ENCODE measurements around the gene SGCA. TPM values are rescaled to one million over a fixed set of nuclear protein-coding genes. Genes with fewer than 3 reads are reported as not detected.

Gene SGCA
- total and polyA plus RNA-seq, 2 of the 13 experiments (the other 11 are each of a cell fraction or from before 2014, with no cell fraction given) = not detected

DNA sequence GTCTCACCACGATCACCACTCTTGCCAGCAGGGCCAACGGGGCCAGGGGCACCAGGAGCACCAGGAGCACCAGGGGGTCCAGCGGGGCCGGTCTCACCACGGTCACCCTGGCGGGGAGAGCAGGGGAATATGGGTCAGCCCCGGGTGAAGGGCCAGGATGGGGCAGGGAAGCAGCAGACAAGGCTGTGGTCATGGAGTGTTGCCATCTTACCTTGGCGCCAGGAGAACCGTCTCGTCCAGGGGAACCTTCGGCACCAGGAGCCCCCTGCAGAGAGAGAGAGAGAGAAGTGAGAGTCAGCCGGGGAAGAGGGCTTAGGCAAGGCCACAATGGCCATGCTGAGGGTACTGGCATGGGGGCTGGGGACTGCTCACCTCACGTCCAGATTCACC lies 22.7 kb downstream of the SGCA start (continued):
- TF ChIP-seq, protein P1, sequence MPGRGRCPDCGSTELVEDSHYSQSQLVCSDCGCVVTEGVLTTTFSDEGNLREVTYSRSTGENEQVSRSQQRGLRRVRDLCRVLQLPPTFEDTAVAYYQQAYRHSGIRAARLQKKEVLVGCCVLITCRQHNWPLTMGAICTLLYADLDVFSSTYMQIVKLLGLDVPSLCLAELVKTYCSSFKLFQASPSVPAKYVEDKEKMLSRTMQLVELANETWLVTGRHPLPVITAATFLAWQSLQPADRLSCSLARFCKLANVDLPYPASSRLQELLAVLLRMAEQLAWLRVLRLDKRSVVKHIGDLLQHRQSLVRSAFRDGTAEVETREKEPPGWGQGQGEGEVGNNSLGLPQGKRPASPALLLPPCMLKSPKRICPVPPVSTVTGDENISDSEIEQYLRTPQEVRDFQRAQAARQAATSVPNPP (CRISPR knock-in tag; IDR thresholded peaks at IDR 0.05) = no peak
- TF ChIP-seq, protein P2, sequence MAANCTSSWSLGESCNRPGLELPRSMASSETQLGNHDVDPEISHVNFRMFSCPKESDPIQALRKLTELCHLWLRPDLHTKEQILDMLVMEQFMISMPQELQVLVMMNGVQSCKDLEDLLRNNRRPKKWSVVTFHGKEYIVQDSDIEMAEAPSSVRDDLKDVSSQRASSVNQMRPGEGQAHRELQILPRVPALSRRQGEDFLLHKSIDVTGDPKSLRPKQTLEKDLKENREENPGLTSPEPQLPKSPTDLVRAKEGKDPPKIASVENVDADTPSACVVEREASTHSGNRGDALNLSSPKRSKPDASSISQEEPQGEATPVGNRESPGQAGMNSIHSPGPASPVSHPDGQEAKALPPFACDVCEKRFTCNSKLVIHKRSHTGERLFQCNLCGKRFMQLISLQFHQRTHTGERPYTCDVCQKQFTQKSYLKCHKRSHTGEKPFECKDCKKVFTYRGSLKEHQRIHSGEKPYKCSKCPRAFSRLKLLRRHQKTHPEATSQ (CRISPR knock-in tag; IDR thresholded peaks at IDR 0.05; ENCODE audit: borderline replicate concordance) = no peak

DNA sequence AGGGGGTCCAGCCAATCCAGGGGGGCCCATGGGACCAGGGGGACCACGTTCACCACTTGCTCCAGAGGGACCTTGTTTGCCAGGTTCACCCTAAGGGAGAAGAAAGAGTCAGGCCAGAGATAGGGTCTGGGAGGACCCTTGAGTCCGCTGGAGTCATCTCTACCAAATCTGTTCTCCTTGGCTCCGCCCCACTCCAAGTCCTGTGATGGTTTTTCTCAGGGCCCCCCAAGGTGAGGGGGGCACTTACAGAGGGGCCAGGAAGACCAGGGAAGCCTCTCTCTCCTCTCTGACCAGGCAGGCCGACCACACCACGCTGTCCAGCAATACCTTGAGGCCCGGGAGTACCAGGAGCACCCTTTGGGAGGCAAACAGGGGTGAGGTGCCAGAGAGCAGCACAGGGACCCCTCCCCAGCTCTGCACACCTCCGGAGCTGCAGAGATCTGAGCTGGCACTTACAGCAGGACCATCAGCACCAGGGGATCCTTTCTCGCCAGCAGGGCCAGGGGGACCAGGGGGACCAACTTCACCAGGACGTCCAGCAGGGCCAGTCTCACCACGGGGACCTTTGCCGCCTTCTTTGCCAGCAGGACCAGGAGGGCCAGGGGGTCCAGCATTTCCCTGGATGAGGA lies 23.2 kb downstream of the SGCA start:
- Histone ChIP-seq H3K27me3 (ENCODE audit: control insufficient read depth in 1 of 2, insufficient read depth in 2 of 2, low read length in 2 of 2) (peaks cover 21 to 90% of the 10 kb centered on the region in 2 experiments), H3K9ac (ENCODE audit: insufficient read depth, low read depth, low read length) (no peak overlapping the region), H2AFZ (ENCODE audit: low read length) (no peak overlapping the region), H3K79me2 (ENCODE audit: insufficient read depth, low read length) (no peaks in the 10 kb centered on the region), H3K4me1 (ENCODE audit: insufficient read depth, low read length) (no peaks in the 10 kb centered on the region), H4K20me1 (ENCODE audit: insufficient read depth, low read length) (no peaks in the 10 kb centered on the region), H3K9me3 (ENCODE audit: low read length) (no peaks in the 10 kb centered on the region), H3K27ac (ENCODE audit: extremely low read length, insufficient read depth, low read length) (no peak overlapping the region), H3K4me2 (ENCODE audit: low read depth, low read length) (no peak overlapping the region), H3K36me3 (replicated peaks in 1 of 2; ENCODE audit: control insufficient read depth in 1 of 2, insufficient read depth in 2 of 2, low read length in 2 of 2) (no peaks in the 10 kb centered on the region), H3K4me3 (replicated peaks in 1 of 3; ENCODE audit: insufficient read depth in 1 of 3, low read depth in 2 of 3, low read length in 3 of 3) (no peak overlapping the region)
- no TSS peak for BruUV-seq (replicated peaks)
- ChIA-PET POLR2A (no interaction called here), CTCF (ENCODE audit: low intra/inter-chr PET ratio, low total read pairs) (no interaction called here)
- DNase-seq (ENCODE audit: low spot score) (no peak), ATAC-seq (no peak), FAIRE-seq (no peak)
- WGBS (ENCODE audit: low lambda C conversion rate) = 7% methylated on average over 2 of the region's 11 CpGs
- intact Hi-C loops (cut with micrococcal nuclease; ENCODE audit: unreplicated experiment) (no loop called here), in situ Hi-C loops (cut with HindIII; ENCODE audit: extremely low pct_ligation_motif_present, low pct_unique_long_range_greater_than_20kb) (no loop called here)
- TF ChIP-seq ZNF354B (CRISPR knock-in tag; IDR thresholded peaks at IDR 0.05) (no peak), POGZ (CRISPR knock-in tag; IDR thresholded peaks at IDR 0.05) (no peak), SRSF9 (IDR thresholded peaks at IDR 0.05; ENCODE audit: borderline replicate concordance, insufficient read depth, low read depth, low read length, poor library complexity, severe bottlenecking) (no peak), HOXA3 (CRISPR knock-in tag; IDR thresholded peaks at IDR 0.05) (no peak), FOXO1 (CRISPR knock-in tag; IDR thresholded peaks at IDR 0.05) (no peak)
- TF ChIP-seq, protein P3, sequence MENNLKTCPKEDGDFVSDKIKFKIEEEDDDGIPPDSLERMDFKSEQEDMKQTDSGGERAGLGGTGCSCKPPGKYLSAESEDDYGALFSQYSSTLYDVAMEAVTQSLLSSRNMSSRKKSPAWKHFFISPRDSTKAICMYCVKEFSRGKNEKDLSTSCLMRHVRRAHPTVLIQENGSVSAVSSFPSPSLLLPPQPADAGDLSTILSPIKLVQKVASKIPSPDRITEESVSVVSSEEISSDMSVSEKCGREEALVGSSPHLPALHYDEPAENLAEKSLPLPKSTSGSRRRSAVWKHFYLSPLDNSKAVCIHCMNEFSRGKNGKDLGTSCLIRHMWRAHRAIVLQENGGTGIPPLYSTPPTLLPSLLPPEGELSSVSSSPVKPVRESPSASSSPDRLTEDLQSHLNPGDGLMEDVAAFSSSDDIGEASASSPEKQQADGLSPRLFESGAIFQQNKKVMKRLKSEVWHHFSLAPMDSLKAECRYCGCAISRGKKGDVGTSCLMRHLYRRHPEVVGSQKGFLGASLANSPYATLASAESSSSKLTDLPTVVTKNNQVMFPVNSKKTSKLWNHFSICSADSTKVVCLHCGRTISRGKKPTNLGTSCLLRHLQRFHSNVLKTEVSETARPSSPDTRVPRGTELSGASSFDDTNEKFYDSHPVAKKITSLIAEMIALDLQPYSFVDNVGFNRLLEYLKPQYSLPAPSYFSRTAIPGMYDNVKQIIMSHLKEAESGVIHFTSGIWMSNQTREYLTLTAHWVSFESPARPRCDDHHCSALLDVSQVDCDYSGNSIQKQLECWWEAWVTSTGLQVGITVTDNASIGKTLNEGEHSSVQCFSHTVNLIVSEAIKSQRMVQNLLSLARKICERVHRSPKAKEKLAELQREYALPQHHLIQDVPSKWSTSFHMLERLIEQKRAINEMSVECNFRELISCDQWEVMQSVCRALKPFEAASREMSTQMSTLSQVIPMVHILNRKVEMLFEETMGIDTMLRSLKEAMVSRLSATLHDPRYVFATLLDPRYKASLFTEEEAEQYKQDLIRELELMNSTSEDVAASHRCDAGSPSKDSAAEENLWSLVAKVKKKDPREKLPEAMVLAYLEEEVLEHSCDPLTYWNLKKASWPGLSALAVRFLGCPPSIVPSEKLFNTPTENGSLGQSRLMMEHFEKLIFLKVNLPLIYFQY (CRISPR knock-in tag; IDR thresholded peaks at IDR 0.05; ENCODE audit: borderline replicate concordance) = no peak
